DND-41 (cell line): Measurements from ENCODE around the gene KIAA1671.

Source experiments
- ATAC-seq: fragments of 200-7000 bp; cut with Tn5 transposase; 3 replicates; pipeline ENCODE4 v1.9.1; 2021; ENCODE audit warnings: low read depth; ENCODE audit not compliant: insufficient read depth
- DNase-seq: peaks from one replicate; pipeline ENCODE4 v3.0.0-alpha.2; 2020
- H2AFZ ChIP-seq: 2 replicates; pipeline ENCODE4 v1.6.0; 2012; ENCODE audit warnings: low read depth, low read length
- H3K27ac ChIP-seq: 2 replicates; pipeline ENCODE4 v1.5.1; 2012; ENCODE audit warnings: low read length, inconsistent platforms
- H3K27me3 ChIP-seq: fragments of 200-600 bp; sonication (generic); 2 replicates; pipeline ENCODE4 v1.6.0; 2012; ENCODE audit warnings: low read length, mild to moderate bottlenecking, inconsistent platforms; ENCODE audit not compliant: insufficient read depth, poor library complexity
- H3K36me3 ChIP-seq: 2 replicates; pipeline ENCODE4 v1.5.1; 2012; ENCODE audit warnings: low read length, inconsistent platforms; ENCODE audit not compliant: insufficient read depth
- H3K4me1 ChIP-seq: 2 replicates; pipeline ENCODE4 v1.5.1; 2012; ENCODE audit warnings: mild to moderate bottlenecking, low read length; ENCODE audit not compliant: insufficient read depth
- H3K4me2 ChIP-seq: 2 replicates; pipeline ENCODE4 v1.6.0; 2012; ENCODE audit warnings: mild to moderate bottlenecking, moderate library complexity, low read length, inconsistent platforms; ENCODE audit not compliant: insufficient read depth
- H3K4me3 ChIP-seq, 2 experiments: fragments of 200-600 bp in 1 of 2; shearing (Covaris generic) in 1 of 2; 2 replicates each; pipeline ENCODE4 v1.5.1; 2012 to 2016; ENCODE audit warnings: inconsistent platforms in 2 of 2, low read length in 2 of 2, mild to moderate bottlenecking in 2 of 2, low read depth in 1 of 2, moderate library complexity in 1 of 2
- H3K79me2 ChIP-seq: 2 replicates; pipeline ENCODE4 v1.6.0; 2012; ENCODE audit warnings: low read length, inconsistent platforms; ENCODE audit not compliant: insufficient read depth
- H3K9ac ChIP-seq: 2 replicates; pipeline ENCODE4 v1.6.0; 2012; ENCODE audit warnings: low read depth, mild to moderate bottlenecking, inconsistent platforms, low read length, moderate library complexity
- H3K9me3 ChIP-seq: 2 replicates; pipeline ENCODE4 v1.5.1; 2012; ENCODE audit warnings: low read length, moderate library complexity, mild to moderate bottlenecking, inconsistent platforms; ENCODE audit not compliant: insufficient read depth, severe bottlenecking
- H4K20me1 ChIP-seq: 2 replicates; pipeline ENCODE4 v1.6.0; 2012; ENCODE audit warnings: low read length; ENCODE audit not compliant: insufficient read depth
- CTCF ChIP-seq: IDR thresholded peaks from 2 replicates; pipeline ENCODE4 v1.5.1; 2012; ENCODE audit warnings: borderline replicate concordance, low read length, moderate library complexity, mild to moderate bottlenecking; ENCODE audit not compliant: poor library complexity, severe bottlenecking; ENCODE audit errors: extremely low read depth
- EZH2 ChIP-seq: IDR thresholded peaks from 3 replicates; pipeline ENCODE4 v1.6.1; 2012; ENCODE audit warnings: borderline replicate concordance, low read depth, mild to moderate bottlenecking, moderate library complexity, low read length, inconsistent platforms; ENCODE audit not compliant: severe bottlenecking

KIAA1671 gene

GRCh38 chr22:25182131-25183110, 229.9 kb downstream of the KIAA1671 start:
- Histone ChIP-seq H3K9me3 (no peaks in the 10 kb centered on the region), H3K36me3 (no peaks in the 10 kb centered on the region), H3K4me3 (no peak overlapping the region), H4K20me1 (no peaks in the 10 kb centered on the region), H3K79me2 (no peaks in the 10 kb centered on the region), H3K9ac (no peak overlapping the region), H3K4me1 (no peaks in the 10 kb centered on the region), H3K27me3 (no peaks in the 10 kb centered on the region), H3K27ac (no peak overlapping the region), H3K4me2 (no peak overlapping the region), H2AFZ (no peak overlapping the region)
- TF ChIP-seq CTCF (no peak), EZH2 (no peak)
- ATAC-seq (no peak), DNase-seq (no peak)

- Histone ChIP-seq H3K9ac (no peak overlapping the region), H3K4me2 (no peak overlapping the region), H3K4me3 (no peak overlapping the region), H3K27ac (no peak overlapping the region), H3K9me3 (no peaks in the 10 kb centered on the region), H3K36me3 (no peaks in the 10 kb centered on the region), H3K27me3 (no peaks in the 10 kb centered on the region), H4K20me1 (no peaks in the 10 kb centered on the region), H3K4me1 (no peaks in the 10 kb centered on the region), H2AFZ (no peak overlapping the region), H3K79me2 (no peaks in the 10 kb centered on the region)
- ATAC-seq: no peak
- TF ChIP-seq CTCF (no peak), EZH2 (no peak)
- no peak for DNase-seq
These were observed 231.6 kb downstream of the KIAA1671 start for GRCh38 chr22:25183949-25184619.

GRCh38 chr22:25186140-25186539, 233.6 kb downstream of the KIAA1671 start:
- Histone ChIP-seq H3K9me3 (no peaks in the 10 kb centered on the region), H3K4me1 (no peaks in the 10 kb centered on the region), H3K9ac (no peak overlapping the region), H3K4me2 (no peak overlapping the region), H3K27me3 (no peaks in the 10 kb centered on the region), H3K36me3 (no peaks in the 10 kb centered on the region), H2AFZ (no peak overlapping the region), H3K4me3 (no peak overlapping the region), H3K79me2 (no peaks in the 10 kb centered on the region), H4K20me1 (no peaks in the 10 kb centered on the region), H3K27ac (no peak overlapping the region)
- TF ChIP-seq EZH2: no peak
- TF ChIP-seq CTCF: no peak
- ATAC-seq: no peak
- no peak for DNase-seq
